Measurements from ENCODE around the gene GPBP1.

DNA sequence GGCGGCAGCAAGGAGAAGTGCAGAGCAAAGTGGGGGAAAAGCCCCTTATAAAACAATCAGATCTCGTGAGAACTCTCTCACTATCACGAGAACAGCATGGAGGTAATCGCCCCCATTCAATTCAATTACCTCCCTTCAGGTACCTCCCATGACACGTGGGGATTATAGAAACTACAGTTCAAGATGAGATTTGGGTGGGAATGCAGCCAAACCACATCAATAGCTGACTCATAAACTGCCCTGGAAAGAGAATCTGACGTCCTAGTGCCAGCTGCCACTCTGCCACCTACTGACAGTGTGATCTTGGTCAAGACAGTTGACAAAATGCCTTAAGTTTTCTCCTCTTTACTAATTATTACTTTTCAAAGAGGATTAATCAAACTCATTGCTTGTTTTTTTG is 128.3 kb downstream of the GPBP1 start:
- TF ChIP-seq, protein P1, sequence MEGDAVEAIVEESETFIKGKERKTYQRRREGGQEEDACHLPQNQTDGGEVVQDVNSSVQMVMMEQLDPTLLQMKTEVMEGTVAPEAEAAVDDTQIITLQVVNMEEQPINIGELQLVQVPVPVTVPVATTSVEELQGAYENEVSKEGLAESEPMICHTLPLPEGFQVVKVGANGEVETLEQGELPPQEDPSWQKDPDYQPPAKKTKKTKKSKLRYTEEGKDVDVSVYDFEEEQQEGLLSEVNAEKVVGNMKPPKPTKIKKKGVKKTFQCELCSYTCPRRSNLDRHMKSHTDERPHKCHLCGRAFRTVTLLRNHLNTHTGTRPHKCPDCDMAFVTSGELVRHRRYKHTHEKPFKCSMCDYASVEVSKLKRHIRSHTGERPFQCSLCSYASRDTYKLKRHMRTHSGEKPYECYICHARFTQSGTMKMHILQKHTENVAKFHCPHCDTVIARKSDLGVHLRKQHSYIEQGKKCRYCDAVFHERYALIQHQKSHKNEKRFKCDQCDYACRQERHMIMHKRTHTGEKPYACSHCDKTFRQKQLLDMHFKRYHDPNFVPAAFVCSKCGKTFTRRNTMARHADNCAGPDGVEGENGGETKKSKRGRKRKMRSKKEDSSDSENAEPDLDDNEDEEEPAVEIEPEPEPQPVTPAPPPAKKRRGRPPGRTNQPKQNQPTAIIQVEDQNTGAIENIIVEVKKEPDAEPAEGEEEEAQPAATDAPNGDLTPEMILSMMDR (conservative IDR thresholded peaks at IDR 0.05; ENCODE audit: low read length), result no peak
- no peak for TF ChIP-seq EZH2phosphoT487 (IDR thresholded peaks at IDR 0.05; ENCODE audit: borderline replicate concordance, low read depth, low read length)
